Stomach (tissue), 9 donors: ENCODE results near the gene RHPN2. TPM values are rescaled to one million over a fixed set of nuclear protein-coding genes. Genes with fewer than 3 reads are reported as not detected.

Source experiments
- DNase-seq, 2 donors: peaks; one replicate each; pipeline versions ENCODE4 v3.0.0 to v3.0.0-alpha.2; 2013 to 2019
- H3K27ac ChIP-seq, 5 donors: fragments of 200-600 bp in 4 of 5; sonication (generic) in 4 of 5; one replicate each; pipeline ENCODE4 v1.5.1; 2013 to 2019; ENCODE audit warnings: mild to moderate bottlenecking in 1 of 5, moderate library complexity in 1 of 5
- H3K27me3 ChIP-seq, 3 donors: fragments of 200-600 bp; sonication (generic); one replicate each; pipeline ENCODE4 v1.5.1; 2017 to 2019; ENCODE audit warnings: mixed run types in 1 of 3
- H3K36me3 ChIP-seq, 4 donors: fragments of 200-600 bp; sonication (generic); 1 replicate in 3 of 4; 2 replicates in 1 of 4; pipeline ENCODE4 v1.5.1; 2016 to 2019
- H3K4me1 ChIP-seq, 4 donors: fragments of 200-600 bp; sonication (generic); one replicate each; pipeline ENCODE4 v1.5.1; 2016 to 2019
- H3K4me3 ChIP-seq, 4 donors: fragments of 200-600 bp; sonication (generic) in 3 of 4; one replicate each; pipeline ENCODE4 v1.5.1; 2016 to 2019; ENCODE audit warnings: mild to moderate bottlenecking in 1 of 4
- H3K9me3 ChIP-seq, 4 donors: fragments of 200-600 bp; sonication (generic); one replicate each; pipeline ENCODE4 v1.5.1; 2016 to 2019
- EP300 ChIP-seq: sonication (generic); formaldehyde crosslinking; IDR thresholded peaks from one replicate; pipeline ENCODE4 v1.6.1; 2017; ENCODE audit warnings: antibody characterized with exemption
- POLR2A ChIP-seq, 4 donors: fragments of 450-650 bp; IDR thresholded peaks; one replicate each; pipeline ENCODE4 v1.6.1; 2016; ENCODE audit warnings: antibody characterized with exemption in 4 of 4, control low read depth in 2 of 4, mild to moderate bottlenecking in 1 of 4, moderate library complexity in 1 of 4
- POLR2AphosphoS5 ChIP-seq, 3 donors: sonication (generic); formaldehyde crosslinking; IDR thresholded peaks; one replicate each; pipeline ENCODE4 v1.6.1; 2016; ENCODE audit warnings: antibody characterized with exemption in 3 of 3
- WGBS, 5 donors: extraction: QIAGEN DNeasy Blood & Tissue Kit in 3 of 5; methylation state at CpG; one replicate each; pipeline versions ENCODE4 v1.1.5 to v1.1.7; 2013 to 2018; 5-methylcytosine and 5-hydroxymethylcytosine counted together
- intact Hi-C: fragments of 100-400 bp; cut with DNase I; formaldehyde crosslinking; loops from one replicate; pipeline ENCODE4 v1.15.1; 2023; ENCODE audit warnings: low total_unique reads
- polyA plus RNA-seq, 3 donors: library from polyadenylated mRNA; stranded (reverse); fragments of 200-250 nt; gene quantifications; one replicate each; pipeline ENCODE4 v1.2.3, GENCODE V29; 2013
- total RNA-seq, 5 donors: library from RNA; depleted of rRNA; stranded (reverse); fragments of >200 nt; gene quantifications; one replicate each; pipeline versions ENCODE4 v1.1.0 to v1.2.3, GENCODE V29; 2014 to 2016
- TF ChIP-seq, protein P1 (sequence below), 7 experiments: fragments of 450-650 bp in 4 of 7; fragments of 200-600 bp in 3 of 7; sonication (generic) in 3 of 7; IDR thresholded peaks; one replicate each; pipeline ENCODE4 v1.5.1; 2016 to 2019; ENCODE audit warnings: antibody characterized with exemption in 7 of 7, control low read depth in 2 of 7, mild to moderate bottlenecking in 1 of 7
- donor health status: healthy with polysubstance abuse.
- donor health status: Bipolar disorder and iron deficiency.
- donor health status: healthy.

RHPN2 gene
- total and polyA plus RNA-seq, 8 donors = 2.4 to 73.5 (median 36.0) TPM

DNA sequence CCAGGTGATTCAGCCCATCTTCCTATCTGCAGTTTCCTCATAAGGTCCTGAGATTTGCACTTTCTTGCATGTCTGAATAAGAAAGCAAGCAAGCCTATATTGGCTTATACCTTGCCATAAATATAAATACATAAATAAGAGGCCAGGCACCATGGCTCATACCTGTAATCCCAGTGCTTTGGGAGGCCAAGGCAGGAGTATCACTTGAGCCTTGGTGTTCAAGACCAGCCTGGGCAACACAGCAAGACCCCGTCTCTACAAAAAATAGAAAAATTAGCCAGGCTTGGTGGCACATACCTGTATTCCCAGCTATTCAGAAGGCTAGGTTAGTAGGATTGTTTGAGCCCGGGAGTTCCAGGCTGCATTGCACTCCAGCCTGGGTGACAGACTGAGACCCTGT is 10.8 kb upstream of the RHPN2 start:
- TF ChIP-seq, protein P1, sequence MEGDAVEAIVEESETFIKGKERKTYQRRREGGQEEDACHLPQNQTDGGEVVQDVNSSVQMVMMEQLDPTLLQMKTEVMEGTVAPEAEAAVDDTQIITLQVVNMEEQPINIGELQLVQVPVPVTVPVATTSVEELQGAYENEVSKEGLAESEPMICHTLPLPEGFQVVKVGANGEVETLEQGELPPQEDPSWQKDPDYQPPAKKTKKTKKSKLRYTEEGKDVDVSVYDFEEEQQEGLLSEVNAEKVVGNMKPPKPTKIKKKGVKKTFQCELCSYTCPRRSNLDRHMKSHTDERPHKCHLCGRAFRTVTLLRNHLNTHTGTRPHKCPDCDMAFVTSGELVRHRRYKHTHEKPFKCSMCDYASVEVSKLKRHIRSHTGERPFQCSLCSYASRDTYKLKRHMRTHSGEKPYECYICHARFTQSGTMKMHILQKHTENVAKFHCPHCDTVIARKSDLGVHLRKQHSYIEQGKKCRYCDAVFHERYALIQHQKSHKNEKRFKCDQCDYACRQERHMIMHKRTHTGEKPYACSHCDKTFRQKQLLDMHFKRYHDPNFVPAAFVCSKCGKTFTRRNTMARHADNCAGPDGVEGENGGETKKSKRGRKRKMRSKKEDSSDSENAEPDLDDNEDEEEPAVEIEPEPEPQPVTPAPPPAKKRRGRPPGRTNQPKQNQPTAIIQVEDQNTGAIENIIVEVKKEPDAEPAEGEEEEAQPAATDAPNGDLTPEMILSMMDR (IDR thresholded peaks at IDR 0.05) = no peak
- TF ChIP-seq EP300 (no peak), POLR2A (IDR thresholded peaks at IDR 0.05) (no peak), POLR2AphosphoS5 (IDR thresholded peaks at IDR 0.05) (no peak)
- Histone ChIP-seq H3K9me3 (no peaks in the 10 kb centered on the region), H3K4me3 (no peak overlapping the region), H3K36me3 (no peaks in the 10 kb centered on the region), H3K4me1 (peaks cover 6 to 12% (median 11%) of the 10 kb centered on the region in 4 donors), H3K27me3 (no peaks in the 10 kb centered on the region), H3K27ac (no peak overlapping the region)
- 84 to 98% (median 90%) methylated on average over 2 of the region's 2 CpGs for WGBS, 5 donors
- no peak for DNase-seq
- intact Hi-C loops = no loop called here

DNA sequence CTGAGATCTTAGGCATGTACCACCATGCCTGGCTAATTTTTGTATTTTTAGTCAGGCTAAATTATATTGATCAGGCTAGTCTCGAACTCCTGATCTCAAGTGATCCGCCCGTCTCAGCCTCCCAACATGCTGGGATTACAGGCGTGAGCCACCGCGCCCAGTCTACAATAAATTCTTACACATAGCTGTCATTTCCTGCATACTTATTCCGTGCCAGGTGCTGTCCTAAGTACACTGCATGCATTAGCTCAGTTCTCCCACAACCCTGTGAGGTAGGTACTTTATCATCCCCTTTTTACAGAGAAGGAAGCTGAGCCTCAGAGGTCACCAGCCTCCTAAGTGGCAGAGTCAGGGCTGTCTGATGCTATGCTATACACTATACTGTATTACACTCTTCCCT is 7.2 kb upstream of the RHPN2 start:
- WGBS, 5 donors = 70 to 83% (median 81%) methylated on average over 7 of the region's 7 CpGs
- no peak for DNase-seq
- intact Hi-C loops = no loop called here
- Histone ChIP-seq H3K36me3 (no peaks in the 10 kb centered on the region), H3K27me3 (no peaks in the 10 kb centered on the region), H3K9me3 (no peaks in the 10 kb centered on the region), H3K4me3 (no peak overlapping the region), H3K27ac (no peak overlapping the region), H3K4me1 (no peaks in the 10 kb centered on the region)
- no peak for TF ChIP-seq POLR2AphosphoS5 (IDR thresholded peaks at IDR 0.05)
- TF ChIP-seq POLR2A (IDR thresholded peaks at IDR 0.05) = no peak
- TF ChIP-seq, protein P1 (IDR thresholded peaks at IDR 0.05) = no peak
- TF ChIP-seq EP300 = no peak

DNA sequence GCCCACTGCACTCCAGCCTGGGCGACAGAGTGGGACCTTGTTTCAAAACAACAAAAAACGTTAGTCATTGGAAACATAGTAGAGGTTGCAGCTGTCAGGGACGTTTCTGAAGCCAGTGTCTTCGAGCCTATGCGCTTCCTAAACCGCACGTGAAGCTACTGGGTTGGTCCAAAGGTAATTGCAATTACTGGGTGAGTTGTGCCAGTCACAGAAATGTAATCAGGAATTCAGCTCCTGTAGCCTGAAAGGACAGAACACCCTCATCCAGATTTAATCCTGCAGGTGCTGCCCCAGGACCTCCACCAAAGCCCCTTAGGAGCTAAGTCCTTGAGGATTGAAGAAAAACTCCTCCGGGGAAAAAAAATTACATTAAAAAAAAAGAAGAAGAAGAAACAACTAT is 2.4 kb upstream of the RHPN2 start:
- no peak overlapping the region for H3K27ac ChIP-seq
- no peaks in the 10 kb centered on the region for H3K36me3 ChIP-seq
- H3K4me1 ChIP-seq = peaks cover 18 to 27% (median 26%) of the 10 kb centered on the region in 4 donors
- intact Hi-C loops = no loop called here
- no peak for DNase-seq
- 65 to 78% (median 75%) methylated on average over 8 of the region's 8 CpGs for WGBS, 5 donors
- H3K4me3 ChIP-seq = no peak overlapping the region
- no peaks in the 10 kb centered on the region for H3K9me3 ChIP-seq
- no peak for TF ChIP-seq POLR2A (IDR thresholded peaks at IDR 0.05)
- TF ChIP-seq EP300 = no peak
- TF ChIP-seq POLR2AphosphoS5 (IDR thresholded peaks at IDR 0.05) = no peak
- TF ChIP-seq, protein P1 (IDR thresholded peaks at IDR 0.05) = no peak
- H3K27me3 ChIP-seq = peaks cover 0 to 39% (median 24%) of the 10 kb centered on the region in 3 donors

DNA sequence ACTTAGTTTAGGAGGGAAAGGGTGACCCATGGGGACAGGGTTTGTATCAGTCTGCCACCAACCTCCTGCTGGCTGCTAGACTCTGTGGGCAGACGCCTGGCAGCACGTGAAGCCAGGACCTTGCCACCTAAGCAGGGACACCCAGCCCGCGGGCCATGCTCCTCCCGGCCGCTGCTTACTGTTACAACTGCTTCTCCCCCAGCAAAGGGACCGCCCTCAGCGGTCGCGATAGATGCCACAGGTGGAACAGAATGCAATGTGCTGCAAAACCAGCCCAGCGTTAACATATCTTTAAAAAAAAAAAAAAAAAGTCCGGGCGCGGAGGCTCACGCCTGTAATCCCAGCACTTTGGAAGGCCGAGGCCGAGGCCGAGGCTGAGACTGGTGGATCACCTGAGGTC is 1.9 kb upstream of the RHPN2 start:
- H3K9me3 ChIP-seq = no peaks in the 10 kb centered on the region
- H3K4me3 ChIP-seq = no peak overlapping the region
- intact Hi-C loops = no loop called here
- no peak for TF ChIP-seq EP300
- no peak for TF ChIP-seq POLR2AphosphoS5 (IDR thresholded peaks at IDR 0.05)
- TF ChIP-seq POLR2A (IDR thresholded peaks at IDR 0.05) = no peak
- TF ChIP-seq, protein P1 (IDR thresholded peaks at IDR 0.05) = no peak
- H3K36me3 ChIP-seq = no peaks in the 10 kb centered on the region
- peaks cover 0 to 43% (median 24%) of the 10 kb centered on the region in 3 donors for H3K27me3 ChIP-seq
- H3K4me1 ChIP-seq = peaks cover 18 to 29% (median 26%) of the 10 kb centered on the region in 4 donors
- no peak for DNase-seq
- WGBS, 5 donors = 83 to 90% (median 84%) methylated on average over 18 of the region's 18 CpGs
- no peak overlapping the region for H3K27ac ChIP-seq
